Muscle layer of colon (tissue), 2 donors: ENCODE results near the gene UBB.
A peak's percentile ranks its signal among the peaks of the same experiment; 100 is the strongest.
"Not testable (repeated sequence)": the region's sequence is repeated elsewhere in the genome, so short reads cannot be mapped to it uniquely, and the experiment has no call there.

Experiments
- H3K27ac ChIP-seq: one replicate; pipeline ENCODE4 v1.7.0; 2013; ENCODE audit warnings: low read depth, mild to moderate bottlenecking, low read length, moderate library complexity
- H3K27me3 ChIP-seq, 2 donors: one replicate each; pipeline ENCODE4 v1.7.0; 2013; ENCODE audit warnings: low read length in 2 of 2, mild to moderate bottlenecking in 2 of 2; ENCODE audit not compliant: insufficient read depth in 2 of 2, control insufficient read depth in 1 of 2
- H3K36me3 ChIP-seq: one replicate; pipeline ENCODE4 v1.7.0; 2013; ENCODE audit warnings: mild to moderate bottlenecking, low read length; ENCODE audit not compliant: insufficient read depth
- H3K4me1 ChIP-seq: one replicate; pipeline ENCODE4 v1.7.0; 2013; ENCODE audit warnings: mild to moderate bottlenecking, low read length; ENCODE audit not compliant: insufficient read depth
- H3K4me3 ChIP-seq, 2 donors: one replicate each; pipeline ENCODE4 v1.7.0; 2013; ENCODE audit warnings: low read length in 2 of 2, low read depth in 1 of 2, mild to moderate bottlenecking in 1 of 2, moderate library complexity in 1 of 2
- H3K9ac ChIP-seq: one replicate; pipeline ENCODE4 v1.7.0; 2013; ENCODE audit warnings: low read length
- H3K9me3 ChIP-seq: one replicate; pipeline ENCODE4 v1.7.0; 2013; ENCODE audit warnings: mild to moderate bottlenecking, low read length
- donor health status: abdominal sarcoma.
- donor health status: Adenocarcinoma of cecum.

Gene UBB

GRCh38 chr17:16398270-16399267 lies 17.7 kb downstream of the UBB start:
- H3K4me1 ChIP-seq = no peaks in the 10 kb centered on the region
- no peaks in the 10 kb centered on the region for H3K27me3 ChIP-seq
- no peaks in the 10 kb centered on the region for H3K9me3 ChIP-seq
- no peak overlapping the region for H3K4me3 ChIP-seq
- H3K27ac ChIP-seq = no peak overlapping the region
- H3K9ac ChIP-seq = no peak overlapping the region
- no peaks in the 10 kb centered on the region for H3K36me3 ChIP-seq

- not testable (repeated sequence) for H3K9me3 ChIP-seq, H3K4me1 ChIP-seq, H3K27ac ChIP-seq, H3K27me3 ChIP-seq, H3K4me3 ChIP-seq, H3K36me3 ChIP-seq, H3K9ac ChIP-seq
These were observed 23.0 kb downstream of the UBB start for GRCh38 chr17:16403847-16404246.

GRCh38 chr17:16406742-16407674 lies 26.1 kb downstream of the UBB start:
- Histone ChIP-seq H3K4me3 (peak overlapping the region; percentile 54 to 64), H3K4me1 (peaks cover 7% of the 10 kb centered on the region), H3K36me3 (no peaks in the 10 kb centered on the region), H3K27ac (peak overlapping the region; percentile 58), H3K9me3 (no peaks in the 10 kb centered on the region), H3K9ac (no peak overlapping the region), H3K27me3 (no peaks in the 10 kb centered on the region)

GRCh38 chr17:16407911-16408588 lies 27.2 kb downstream of the UBB start:
- Histone ChIP-seq H3K27ac (no peak overlapping the region), H3K4me1 (peaks cover 7% of the 10 kb centered on the region), H3K36me3 (no peaks in the 10 kb centered on the region), H3K4me3 (peak overlapping the region in 1 of 2 donors; percentile 35), H3K9ac (no peak overlapping the region), H3K27me3 (no peaks in the 10 kb centered on the region), H3K9me3 (no peaks in the 10 kb centered on the region)

- Histone ChIP-seq H3K27me3 (no peaks in the 10 kb centered on the region), H3K36me3 (no peaks in the 10 kb centered on the region), H3K4me1 (peaks cover 15% of the 10 kb centered on the region), H3K4me3 (peak within 1 kb of the TSS; percentile 27 to 56), H3K9ac (peak within 1 kb of the TSS; percentile 33), H3K27ac (peak within 1 kb of the TSS; percentile 7), H3K9me3 (no peaks in the 10 kb centered on the region)
These were observed 34.4 kb downstream of the UBB start, which contains the start of gene TRPV2 for GRCh38 chr17:16415031-16415924. TSS of gene TRPV2 (plus strand) at chr17:16415571. CDS start at chr17:16417669, 2,098 bp downstream.

GRCh38 chr17:16417399-16417798 lies 36.5 kb downstream of the UBB start:
- Histone ChIP-seq H3K9me3 (no peaks in the 10 kb centered on the region), H3K9ac (no peak overlapping the region), H3K27me3 (no peaks in the 10 kb centered on the region), H3K4me1 (peaks cover 15% of the 10 kb centered on the region), H3K4me3 (no peak overlapping the region), H3K27ac (no peak overlapping the region), H3K36me3 (no peaks in the 10 kb centered on the region)

GRCh38 chr17:16417896-16418684 lies 37.2 kb downstream of the UBB start:
- Histone ChIP-seq H3K4me3 (no peak overlapping the region), H3K27me3 (no peaks in the 10 kb centered on the region), H3K9ac (no peak overlapping the region), H3K4me1 (peaks cover 15% of the 10 kb centered on the region), H3K9me3 (no peaks in the 10 kb centered on the region), H3K36me3 (no peaks in the 10 kb centered on the region), H3K27ac (no peak overlapping the region)

- peak overlapping the region; percentile 3 for H3K27ac ChIP-seq
- H3K27me3 ChIP-seq = no peaks in the 10 kb centered on the region
- H3K9ac ChIP-seq = no peak overlapping the region
- no peaks in the 10 kb centered on the region for H3K36me3 ChIP-seq
- H3K4me1 ChIP-seq = peaks cover 15% of the 10 kb centered on the region
- H3K9me3 ChIP-seq = no peaks in the 10 kb centered on the region
- H3K4me3 ChIP-seq = no peak overlapping the region
These were observed 37.8 kb downstream of the UBB start for GRCh38 chr17:16418685-16419068.

GRCh38 chr17:16419074-16419928 lies 38.4 kb downstream of the UBB start:
- Histone ChIP-seq H3K36me3 (no peaks in the 10 kb centered on the region), H3K4me3 (no peak overlapping the region), H3K4me1 (peaks cover 15% of the 10 kb centered on the region), H3K27ac (peak overlapping the region; percentile 3), H3K9me3 (no peaks in the 10 kb centered on the region), H3K9ac (no peak overlapping the region), H3K27me3 (no peaks in the 10 kb centered on the region)
